Fibroblast of the conjunctiva (primary cell): ENCODE data around the gene SPRED2.

Source experiments
- DNase-seq: peaks from one replicate; pipeline ENCODE4 v3.0.0-alpha.2; 2010; ENCODE audit warnings: low read depth

SPRED2 gene

DNA sequence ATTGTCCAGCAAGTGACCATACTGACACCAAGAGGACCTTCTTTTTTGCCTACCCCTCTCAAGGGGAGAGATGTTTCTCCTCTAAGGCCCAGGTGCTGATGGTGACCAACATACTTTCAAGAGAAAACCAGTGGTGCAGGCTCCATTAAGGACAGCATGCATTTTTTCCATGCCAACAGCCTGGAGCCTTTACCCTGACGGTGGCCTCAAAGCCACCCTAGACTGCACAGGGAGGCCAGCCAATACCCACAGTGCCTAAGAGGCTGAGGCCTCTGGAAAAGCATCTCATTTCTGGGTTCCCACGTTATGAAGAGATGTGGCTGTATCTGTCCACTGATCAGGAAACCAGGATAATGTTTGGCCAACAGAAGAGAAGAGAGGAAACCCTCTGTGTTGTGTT, 19.3 kb downstream of the SPRED2 start:
- DNase-seq: no peak

- DNase-seq: no peak
Observed at GRCh38 chr2:65411056-65411795, 21.2 kb downstream of the SPRED2 start.

- no peak for DNase-seq
Observed at GRCh38 chr2:65409045-65409444, 23.4 kb downstream of the SPRED2 start.

- no peak for DNase-seq
Observed at GRCh38 chr2:65407240-65407639, 25.2 kb downstream of the SPRED2 start.

DNA sequence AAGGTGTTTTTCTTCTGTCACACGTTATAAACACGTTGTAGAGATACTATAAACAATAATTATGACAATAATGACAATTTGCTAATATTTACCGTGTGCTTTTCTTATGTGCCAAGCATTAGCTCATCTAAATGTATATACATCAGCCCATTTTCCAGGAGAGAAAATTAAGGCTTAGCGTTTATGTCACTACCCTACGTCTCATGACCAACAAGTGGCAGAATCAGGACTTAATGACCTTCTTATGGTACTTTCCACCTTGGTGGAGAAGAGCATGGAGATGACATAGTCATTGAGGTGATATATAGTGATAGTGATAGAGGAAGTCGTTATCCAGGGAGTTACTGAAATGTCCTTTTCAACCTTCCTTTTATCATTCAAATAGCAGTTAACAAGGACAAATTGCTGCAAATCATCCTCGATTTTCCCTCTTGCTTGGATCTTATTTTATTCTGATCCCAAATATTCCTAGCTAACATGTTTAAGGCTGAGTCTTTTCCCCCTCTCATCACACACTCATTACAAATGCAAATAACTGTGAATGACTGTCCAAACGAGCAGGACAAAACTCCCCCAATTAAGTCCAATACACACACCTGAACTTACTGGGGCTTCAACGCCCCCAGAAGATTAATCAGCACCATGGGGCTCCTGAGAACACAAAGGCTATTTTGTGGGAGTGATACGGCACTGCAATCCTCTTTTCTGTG, 27.3 kb downstream of the SPRED2 start:
- DNase-seq: no peak

- no peak for DNase-seq
Observed at GRCh38 chr2:65403529-65403915, 28.9 kb downstream of the SPRED2 start.

DNA sequence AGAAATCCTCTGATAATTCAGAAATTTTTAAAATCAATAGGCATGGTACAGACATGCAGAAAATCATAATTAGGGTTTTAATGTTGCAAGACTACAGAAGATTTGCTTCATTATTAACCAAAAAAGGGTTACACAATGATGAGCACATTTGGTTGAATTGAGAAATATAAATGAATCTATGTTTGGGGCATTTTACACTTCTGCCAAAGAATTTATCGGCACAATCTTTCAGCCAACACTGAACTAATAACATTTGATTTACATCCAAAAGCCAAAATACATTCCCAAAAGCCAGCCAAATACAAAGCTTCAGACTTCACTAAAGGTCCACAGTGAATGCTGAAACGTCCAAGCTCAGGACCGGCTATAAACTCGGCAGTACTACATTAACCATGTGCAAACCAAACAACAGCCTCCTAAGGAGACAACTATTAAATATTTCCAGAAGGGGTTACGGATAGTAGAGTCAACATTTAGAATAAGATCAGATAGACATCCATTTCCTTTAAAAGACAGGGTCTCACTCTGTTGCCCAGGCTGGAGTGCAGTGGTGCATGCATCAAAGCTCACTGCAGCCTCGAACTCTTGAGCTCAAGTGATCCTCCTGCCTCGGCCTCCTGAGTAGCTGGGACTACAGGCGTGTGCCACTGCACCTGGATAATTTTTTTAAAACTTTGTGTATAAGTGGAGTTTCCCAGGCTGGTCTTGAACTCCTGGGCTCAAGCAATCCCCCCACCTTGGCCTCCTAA, 29.4 kb downstream of the SPRED2 start:
- DNase-seq: peak; percentile 50

DNA sequence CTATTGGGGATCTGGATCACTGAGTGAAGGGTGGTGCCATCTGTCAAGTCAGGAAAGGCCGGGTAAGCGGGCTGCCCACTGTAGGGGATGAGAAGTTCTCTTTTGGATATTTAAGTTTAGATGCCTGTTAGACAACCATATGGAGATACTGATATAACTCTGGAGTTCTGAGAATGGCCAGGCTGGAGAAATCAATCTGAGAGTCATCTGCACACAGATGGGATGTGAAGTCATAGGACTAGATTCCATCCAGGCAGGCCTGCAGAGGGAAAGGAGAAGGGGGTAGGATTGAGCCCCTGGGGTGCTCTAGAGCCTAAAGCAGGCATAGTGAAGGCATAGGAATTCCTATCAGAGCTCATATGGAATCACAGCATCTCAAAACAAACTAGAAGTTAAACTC, 30.1 kb downstream of the SPRED2 start:
- no peak for DNase-seq

- no peak for DNase-seq
Observed at GRCh38 chr2:65397122-65397521, 35.3 kb downstream of the SPRED2 start.

DNA sequence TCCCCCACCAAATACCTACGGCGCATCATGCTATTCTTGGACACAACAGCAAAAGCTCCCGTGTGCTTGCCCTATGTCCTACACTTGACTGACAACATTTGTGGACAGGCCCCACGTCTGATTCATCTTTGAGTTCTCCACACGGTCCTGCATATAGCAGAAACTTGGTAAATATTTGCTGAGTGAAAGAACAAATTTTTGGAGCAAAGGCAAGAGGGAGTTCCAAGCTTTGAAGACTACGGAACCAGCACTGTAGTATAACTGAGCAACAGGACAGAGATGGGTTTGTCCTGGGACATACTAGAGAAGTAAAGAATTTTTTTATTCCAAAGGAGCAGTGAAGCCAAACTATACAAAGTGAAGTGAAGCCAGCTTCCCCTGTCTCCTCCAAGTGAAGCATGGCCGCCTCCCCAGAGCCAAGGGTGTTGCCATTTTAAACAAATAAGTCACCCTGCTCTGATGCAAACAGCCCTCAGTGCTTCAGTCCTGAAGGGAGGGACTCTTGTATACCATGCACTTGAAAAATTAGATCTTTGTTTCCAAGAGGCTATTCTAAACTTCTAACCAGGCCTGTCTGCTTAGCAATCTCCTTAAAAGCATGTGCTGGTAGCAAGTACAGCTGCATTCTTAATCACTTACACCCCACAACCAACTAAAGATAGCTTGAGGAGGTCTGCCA, 35.9 kb downstream of the SPRED2 start:
- DNase-seq: peak; percentile 34

DNA sequence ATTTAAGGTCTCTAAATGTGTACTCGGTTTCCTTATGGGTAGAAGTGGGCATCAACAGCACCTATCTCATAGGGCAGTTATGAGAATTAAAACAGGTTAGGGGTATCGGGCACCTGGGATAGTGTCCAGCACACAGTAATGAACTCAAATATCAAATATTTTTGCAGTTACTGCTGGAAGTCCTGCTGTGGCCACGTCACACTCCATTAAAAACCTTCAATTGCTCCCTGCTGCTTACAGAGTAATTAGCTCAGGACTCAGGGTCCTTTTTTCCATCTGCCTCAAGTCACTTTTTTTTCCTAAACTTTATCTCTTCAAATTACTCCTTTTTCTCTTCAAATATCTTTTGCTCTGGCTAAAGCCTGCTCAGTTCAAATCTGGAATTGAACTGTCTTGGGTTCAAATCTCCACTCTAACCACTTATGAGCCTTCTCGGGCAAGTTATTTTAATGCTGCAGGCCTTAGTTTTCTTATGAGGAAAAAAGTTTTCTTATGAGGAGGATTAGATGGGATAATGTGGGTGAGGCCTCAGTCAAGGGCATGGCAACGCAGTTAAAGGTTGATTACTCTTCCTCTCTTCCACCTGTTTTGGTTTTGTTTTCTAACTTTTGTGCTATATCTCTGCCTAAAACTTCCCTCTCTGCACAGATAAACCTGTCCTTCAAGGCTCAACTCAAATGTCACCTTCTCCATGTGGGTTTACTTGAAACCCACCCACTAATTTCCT, 36.6 kb downstream of the SPRED2 start:
- DNase-seq: no peak

DNA sequence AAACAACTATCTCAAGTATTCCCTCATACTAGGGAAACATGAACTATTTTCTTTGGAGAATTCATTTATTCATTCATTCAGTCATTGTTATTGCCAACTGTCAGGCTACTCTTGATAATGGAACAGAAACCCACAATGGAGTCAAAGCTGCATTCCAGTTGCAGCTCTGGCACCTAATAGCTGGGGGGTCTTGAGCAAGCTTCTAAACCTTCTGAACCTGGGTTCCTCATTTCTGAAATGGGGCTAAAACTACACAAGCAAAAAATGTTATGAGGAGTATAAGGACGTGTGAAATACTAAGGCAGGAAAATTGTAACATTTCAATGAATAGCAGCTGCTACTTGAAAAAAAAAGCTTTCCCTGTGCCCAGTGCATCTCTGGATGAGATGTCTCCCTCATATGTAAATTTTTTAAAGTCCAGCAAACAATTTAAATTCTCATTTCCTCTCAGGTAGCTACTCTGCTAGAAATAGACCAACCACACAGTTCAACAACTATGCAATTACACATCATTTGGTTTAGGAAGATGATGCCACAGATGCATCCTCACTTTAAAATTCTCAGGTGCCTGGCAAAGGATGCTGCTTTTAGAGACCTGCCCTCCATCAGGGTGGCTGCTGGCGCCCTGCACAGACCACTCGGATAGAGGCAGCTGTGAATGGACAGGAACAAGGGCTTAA, 38.5 kb downstream of the SPRED2 start:
- no peak for DNase-seq

- DNase-seq: no peak
Observed at GRCh38 chr2:65393046-65393445, 39.4 kb downstream of the SPRED2 start.

DNA sequence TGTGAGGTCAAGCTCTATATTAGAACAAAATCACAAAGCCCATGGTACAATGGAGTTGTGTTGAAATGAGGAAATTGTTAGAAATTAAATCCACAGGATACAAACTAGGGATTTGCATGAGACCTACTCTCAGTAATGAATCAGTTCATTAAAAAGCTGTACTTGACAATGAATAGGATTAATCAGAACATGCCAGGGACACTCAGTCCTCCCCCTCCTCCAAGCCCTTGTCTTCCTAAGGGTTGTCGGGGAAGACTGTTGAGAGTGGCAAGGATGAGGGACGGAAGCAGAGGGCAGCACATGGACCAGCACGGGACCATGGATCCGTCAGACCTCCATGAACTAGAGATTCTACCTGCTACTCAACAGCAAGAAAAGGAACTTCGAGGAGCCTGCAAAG, 39.8 kb downstream of the SPRED2 start:
- DNase-seq: no peak

GRCh38 chr2:65390134-65390533, 42.3 kb downstream of the SPRED2 start:
- DNase-seq: no peak

- DNase-seq: no peak
Observed at GRCh38 chr2:65389476-65389875, 42.9 kb downstream of the SPRED2 start.

DNA sequence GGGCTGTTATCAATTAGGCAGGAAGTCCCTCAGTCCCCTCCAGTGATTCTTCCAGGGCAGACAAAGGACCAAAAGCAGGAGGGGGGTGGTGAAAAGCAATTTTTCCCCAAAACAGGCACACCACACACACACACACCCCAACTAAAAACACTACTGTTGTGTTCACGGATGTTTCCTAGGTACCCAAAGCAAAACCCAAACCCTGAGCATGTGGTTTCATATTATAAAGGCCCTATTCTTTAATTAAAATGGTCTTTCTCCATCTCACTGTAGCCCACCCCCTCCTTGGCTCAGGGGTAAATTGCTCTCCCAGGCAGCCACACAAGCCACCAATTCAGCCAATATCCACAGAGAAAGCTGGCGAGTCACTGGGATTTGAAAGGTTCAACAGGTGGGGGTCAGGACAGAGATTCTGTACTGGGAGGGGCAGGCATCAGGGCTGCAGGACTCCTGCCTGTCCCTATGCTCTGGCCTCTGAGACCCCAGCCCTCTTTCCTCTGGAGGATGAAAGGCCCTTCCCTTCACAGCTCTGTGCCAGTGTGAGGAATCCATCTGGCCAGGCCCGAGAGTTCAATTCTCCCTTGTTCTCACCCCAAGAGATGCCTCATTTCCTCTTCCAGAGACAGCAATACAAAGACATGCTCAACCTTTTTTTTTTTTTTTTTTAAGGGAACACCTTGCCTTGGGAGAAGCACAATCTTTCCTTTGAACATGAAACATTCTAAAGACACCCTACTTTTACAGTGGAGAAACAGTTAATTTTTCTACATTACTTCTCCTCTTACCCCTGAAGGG, 43.6 kb downstream of the SPRED2 start:
- no peak for DNase-seq

GRCh38 chr2:65388051-65388531, 44.3 kb downstream of the SPRED2 start:
- no peak for DNase-seq

- DNase-seq: no peak
Observed at GRCh38 chr2:65386989-65387388, 45.4 kb downstream of the SPRED2 start.

GRCh38 chr2:65386344-65386743, 46.1 kb downstream of the SPRED2 start:
- no peak for DNase-seq
